HepG2 (cell line): ENCODE results near the gene TULP4. TPM values are rescaled to one million over a fixed set of nuclear protein-coding genes. Genes with fewer than 3 reads are reported as not detected.

ENCODE experiments used
- ATM ChIP-seq: fragments of 450-650 bp; IDR thresholded peaks from 2 replicates; pipeline ENCODE4 v1.7.1; 2017; ENCODE audit warnings: mild to moderate bottlenecking, borderline replicate concordance
- MTA1 ChIP-seq: sonication (generic); formaldehyde crosslinking; IDR thresholded peaks from 2 replicates; pipeline ENCODE4 v1.4.0; 2020; ENCODE audit warnings: missing genetic modification reagents, mild to moderate bottlenecking, borderline replicate concordance
- NKX3-1 ChIP-seq: sonication (generic); formaldehyde crosslinking; IDR thresholded peaks from 2 replicates; pipeline ENCODE4 v1.5.0; 2020; ENCODE audit warnings: missing genetic modification reagents
- SOX5 ChIP-seq: IDR thresholded peaks from 2 replicates; pipeline ENCODE4 v1.6.1; 2016; ENCODE audit warnings: borderline replicate concordance
- ZFAT ChIP-seq: sonication (generic); formaldehyde crosslinking; conservative IDR thresholded peaks from 2 replicates; pipeline ENCODE4 v1.8.1; 2023; ENCODE audit warnings: missing genetic modification reagents, inconsistent platforms
- ZNF383 ChIP-seq: sonication (generic); formaldehyde crosslinking; IDR thresholded peaks from 2 replicates; pipeline ENCODE4 v1.4.0; 2020; ENCODE audit warnings: missing genetic modification reagents, mild to moderate bottlenecking, borderline replicate concordance
- ZNF598 ChIP-seq: sonication (generic); formaldehyde crosslinking; IDR thresholded peaks from 2 replicates; pipeline ENCODE4 v1.5.1; 2020; ENCODE audit warnings: mild to moderate bottlenecking, missing genetic modification reagents, borderline replicate concordance
- ZNF615 ChIP-seq: sonication (generic); formaldehyde crosslinking; IDR thresholded peaks from 2 replicates; pipeline ENCODE4 v1.5.0; 2020; ENCODE audit warnings: mild to moderate bottlenecking, missing genetic modification reagents, borderline replicate concordance
- ZNF75D ChIP-seq: sonication (generic); formaldehyde crosslinking; IDR thresholded peaks from 2 replicates; pipeline ENCODE4 v1.8.1; 2023; ENCODE audit warnings: missing genetic modification reagents, mild to moderate bottlenecking, borderline replicate concordance
- polyA plus RNA-seq, 8 experiments: library from polyadenylated mRNA; depleted of rRNA in 3 of 8; stranded (reverse) in 7 of 8; unstranded in 1 of 8; fragments of >200 nt; fragmentation: Illumina TruSeq in 4 of 8; extraction: Trizol in 4 of 8; gene quantifications; 2 replicates each; pipeline versions ENCODE4 v1.2.1 to v1.2.3, GENCODE V29; 2011 to 2016; ENCODE audit warnings: low read depth in 4 of 8, missing spikeins in 1 of 8, mixed read lengths in 1 of 8; ENCODE audit not compliant: insufficient read depth in 1 of 8
- total RNA-seq, 5 experiments: library from RNA; depleted of rRNA; stranded (reverse); fragments of >200 nt; fragmentation: Illumina TruSeq; extraction: Trizol; gene quantifications; 2 replicates each; pipeline ENCODE4 v1.2.3, GENCODE V29; 2016; ENCODE audit warnings: low read depth in 1 of 5
- TF ChIP-seq, protein P1 (sequence below): sonication (generic); formaldehyde crosslinking; IDR thresholded peaks from 2 replicates; pipeline ENCODE4 v1.8.1; 2023; ENCODE audit warnings: mild to moderate bottlenecking, missing genetic modification reagents, borderline replicate concordance
- TF ChIP-seq, protein P2 (sequence below): sonication (generic); formaldehyde crosslinking; IDR thresholded peaks from 2 replicates; pipeline ENCODE4 v1.5.0; 2020; ENCODE audit warnings: missing genetic modification reagents
- TF ChIP-seq, protein P3 (sequence below): sonication (generic); formaldehyde crosslinking; IDR thresholded peaks from 2 replicates; pipeline ENCODE4 v1.5.0; 2020; ENCODE audit warnings: mild to moderate bottlenecking, missing genetic modification reagents, borderline replicate concordance

The TULP4 gene
- total and polyA plus RNA-seq, 2 of the 13 experiments (the other 11 are each of a cell fraction or from before 2014, with no cell fraction given) = 21.1 to 122 TPM

DNA sequence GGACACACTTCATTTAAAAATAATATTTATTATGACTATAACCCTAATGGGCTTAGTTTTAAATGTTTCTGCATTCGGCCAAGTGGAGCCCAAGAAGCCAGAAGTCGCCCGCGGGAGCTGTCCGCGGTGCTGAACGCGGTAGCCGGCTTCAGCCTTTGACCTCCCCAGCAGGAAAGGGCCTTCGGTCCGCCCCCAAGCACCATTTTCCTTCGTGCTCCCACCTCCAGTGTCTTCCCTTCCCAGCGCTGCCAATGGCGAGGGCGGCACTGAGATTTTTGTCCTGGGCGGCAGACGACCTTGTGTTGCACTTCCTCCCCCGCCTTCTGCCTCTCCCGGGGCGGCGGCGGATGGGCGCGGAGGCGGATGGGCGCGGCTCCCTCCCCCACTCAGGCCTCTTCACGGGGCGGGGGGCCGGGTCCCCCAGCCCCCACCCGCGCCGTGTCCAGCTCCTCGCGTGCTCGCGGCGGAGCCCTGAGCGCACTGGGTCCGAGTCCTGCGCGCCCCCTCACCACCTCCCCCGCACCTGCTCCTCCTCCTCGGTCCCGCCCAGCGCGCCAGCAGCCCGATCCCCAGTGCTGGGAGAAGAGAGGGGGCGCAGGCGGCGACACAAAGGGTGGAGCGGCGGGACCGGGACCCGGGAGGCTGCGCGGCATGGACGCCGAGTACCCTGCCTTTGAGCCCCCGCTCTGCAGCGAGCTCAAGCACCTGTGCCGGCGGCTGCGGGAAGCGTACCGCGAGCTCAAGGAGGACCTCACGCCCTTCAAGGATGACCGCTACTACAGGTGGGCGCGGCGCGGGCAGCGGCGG lies 224.0 kb downstream of the TULP4 start (continued):
- TF ChIP-seq NKX3-1 (CRISPR knock-in tag) = peak; percentile 100
- no peak; the same call in 1 of the 2 replicates for TF ChIP-seq ZNF383
- TF ChIP-seq, protein P1, sequence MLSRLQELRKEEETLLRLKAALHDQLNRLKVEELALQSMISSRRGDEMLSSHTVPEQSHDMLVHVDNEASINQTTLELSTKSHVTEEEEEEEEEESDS (CRISPR knock-in tag) = peak; percentile 95
- TF ChIP-seq ZNF598 (CRISPR knock-in tag) = peak; percentile 91
- TF ChIP-seq ATM = no peak
- TF ChIP-seq ZNF615 (CRISPR knock-in tag) = no peak
- peak; percentile 83 for TF ChIP-seq MTA1 (CRISPR knock-in tag)
- 0 out of 2 replicates have a peak, but pooled peaks have one; percentile 89 for TF ChIP-seq ZFAT (CRISPR knock-in tag)
- TF ChIP-seq ZNF75D (CRISPR knock-in tag) = 0 out of 2 replicates have a peak, but pooled peaks have one; percentile 32
- TF ChIP-seq, protein P2, sequence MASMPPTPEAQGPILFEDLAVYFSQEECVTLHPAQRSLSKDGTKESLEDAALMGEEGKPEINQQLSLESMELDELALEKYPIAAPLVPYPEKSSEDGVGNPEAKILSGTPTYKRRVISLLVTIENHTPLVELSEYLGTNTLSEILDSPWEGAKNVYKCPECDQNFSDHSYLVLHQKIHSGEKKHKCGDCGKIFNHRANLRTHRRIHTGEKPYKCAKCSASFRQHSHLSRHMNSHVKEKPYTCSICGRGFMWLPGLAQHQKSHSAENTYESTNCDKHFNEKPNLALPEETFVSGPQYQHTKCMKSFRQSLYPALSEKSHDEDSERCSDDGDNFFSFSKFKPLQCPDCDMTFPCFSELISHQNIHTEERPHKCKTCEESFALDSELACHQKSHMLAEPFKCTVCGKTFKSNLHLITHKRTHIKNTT = no peak
- TF ChIP-seq, protein P3, sequence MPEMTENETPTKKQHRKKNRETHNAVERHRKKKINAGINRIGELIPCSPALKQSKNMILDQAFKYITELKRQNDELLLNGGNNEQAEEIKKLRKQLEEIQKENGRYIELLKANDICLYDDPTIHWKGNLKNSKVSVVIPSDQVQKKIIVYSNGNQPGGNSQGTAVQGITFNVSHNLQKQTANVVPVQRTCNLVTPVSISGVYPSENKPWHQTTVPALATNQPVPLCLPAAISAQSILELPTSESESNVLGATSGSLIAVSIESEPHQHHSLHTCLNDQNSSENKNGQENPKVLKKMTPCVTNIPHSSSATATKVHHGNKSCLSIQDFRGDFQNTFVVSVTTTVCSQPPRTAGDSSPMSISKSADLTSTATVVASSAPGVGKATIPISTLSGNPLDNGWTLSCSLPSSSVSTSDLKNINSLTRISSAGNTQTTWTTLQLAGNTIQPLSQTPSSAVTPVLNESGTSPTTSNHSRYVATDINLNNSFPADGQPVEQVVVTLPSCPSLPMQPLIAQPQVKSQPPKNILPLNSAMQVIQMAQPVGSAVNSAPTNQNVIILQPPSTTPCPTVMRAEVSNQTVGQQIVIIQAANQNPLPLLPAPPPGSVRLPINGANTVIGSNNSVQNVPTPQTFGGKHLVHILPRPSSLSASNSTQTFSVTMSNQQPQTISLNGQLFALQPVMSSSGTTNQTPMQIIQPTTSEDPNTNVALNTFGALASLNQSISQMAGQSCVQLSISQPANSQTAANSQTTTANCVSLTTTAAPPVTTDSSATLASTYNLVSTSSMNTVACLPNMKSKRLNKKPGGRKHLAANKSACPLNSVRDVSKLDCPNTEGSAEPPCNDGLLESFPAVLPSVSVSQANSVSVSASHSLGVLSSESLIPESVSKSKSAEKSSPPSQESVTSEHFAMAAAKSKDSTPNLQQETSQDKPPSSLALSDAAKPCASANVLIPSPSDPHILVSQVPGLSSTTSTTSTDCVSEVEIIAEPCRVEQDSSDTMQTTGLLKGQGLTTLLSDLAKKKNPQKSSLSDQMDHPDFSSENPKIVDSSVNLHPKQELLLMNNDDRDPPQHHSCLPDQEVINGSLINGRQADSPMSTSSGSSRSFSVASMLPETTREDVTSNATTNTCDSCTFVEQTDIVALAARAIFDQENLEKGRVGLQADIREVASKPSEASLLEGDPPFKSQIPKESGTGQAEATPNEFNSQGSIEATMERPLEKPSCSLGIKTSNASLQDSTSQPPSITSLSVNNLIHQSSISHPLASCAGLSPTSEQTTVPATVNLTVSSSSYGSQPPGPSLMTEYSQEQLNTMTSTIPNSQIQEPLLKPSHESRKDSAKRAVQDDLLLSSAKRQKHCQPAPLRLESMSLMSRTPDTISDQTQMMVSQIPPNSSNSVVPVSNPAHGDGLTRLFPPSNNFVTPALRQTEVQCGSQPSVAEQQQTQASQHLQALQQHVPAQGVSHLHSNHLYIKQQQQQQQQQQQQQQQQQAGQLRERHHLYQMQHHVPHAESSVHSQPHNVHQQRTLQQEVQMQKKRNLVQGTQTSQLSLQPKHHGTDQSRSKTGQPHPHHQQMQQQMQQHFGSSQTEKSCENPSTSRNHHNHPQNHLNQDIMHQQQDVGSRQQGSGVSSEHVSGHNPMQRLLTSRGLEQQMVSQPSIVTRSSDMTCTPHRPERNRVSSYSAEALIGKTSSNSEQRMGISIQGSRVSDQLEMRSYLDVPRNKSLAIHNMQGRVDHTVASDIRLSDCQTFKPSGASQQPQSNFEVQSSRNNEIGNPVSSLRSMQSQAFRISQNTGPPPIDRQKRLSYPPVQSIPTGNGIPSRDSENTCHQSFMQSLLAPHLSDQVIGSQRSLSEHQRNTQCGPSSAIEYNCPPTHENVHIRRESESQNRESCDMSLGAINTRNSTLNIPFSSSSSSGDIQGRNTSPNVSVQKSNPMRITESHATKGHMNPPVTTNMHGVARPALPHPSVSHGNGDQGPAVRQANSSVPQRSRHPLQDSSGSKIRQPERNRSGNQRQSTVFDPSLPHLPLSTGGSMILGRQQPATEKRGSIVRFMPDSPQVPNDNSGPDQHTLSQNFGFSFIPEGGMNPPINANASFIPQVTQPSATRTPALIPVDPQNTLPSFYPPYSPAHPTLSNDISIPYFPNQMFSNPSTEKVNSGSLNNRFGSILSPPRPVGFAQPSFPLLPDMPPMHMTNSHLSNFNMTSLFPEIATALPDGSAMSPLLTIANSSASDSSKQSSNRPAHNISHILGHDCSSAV (CRISPR knock-in tag) = peak; percentile 95
- peak; percentile 80 for TF ChIP-seq SOX5 (CRISPR knock-in tag)
